GM12878 (cell line): ENCODE results near the gene USP10. TPM values are rescaled to one million over a fixed set of nuclear protein-coding genes. Genes with fewer than 3 reads are reported as not detected.

ENCODE experiments used
- ATAC-seq: fragments of 200-7000 bp; cut with Tn5 transposase; 3 replicates; pipeline ENCODE4 v1.9.1; 2020; ENCODE audit warnings: mild to moderate bottlenecking, moderate library complexity
- BruUV-seq: library from RNA; stranded (reverse); fragments of 400-500 nt; replicated peaks from 2 replicates; lab custom pipeline; 2021; lab: Mats Ljungman, UMichigan
- CTCF ChIA-PET: fragments of 300-600 bp; sonication (Branson Sonifier 250); formaldehyde crosslinking; extraction: SDS; loops from one replicate; lab custom pipeline; 2021; ENCODE audit warnings: inconsistent platforms; lab: Yijun Ruan, JAX
- POLR2A ChIA-PET: fragments of 350-600 bp; formaldehyde crosslinking; extraction: SDS; loops from one replicate; lab custom pipeline; 2021; ENCODE audit warnings: inconsistent platforms; lab: Charles Lee
- RAD21 ChIA-PET: fragments of 300-600 bp; sonication (Branson Sonifier 250); formaldehyde crosslinking; loops from one replicate; lab custom pipeline; 2023; ENCODE audit warnings: antibody characterized with exemption; ENCODE audit not compliant: unreplicated experiment; lab: Charles Lee
- SMC1A ChIA-PET: fragments of 300-600 bp; sonication (Branson Sonifier 250); formaldehyde crosslinking; loops from one replicate; lab custom pipeline; 2023; ENCODE audit not compliant: unreplicated experiment, uncharacterized antibody; lab: Charles Lee
- DNase-seq: peaks from one replicate; pipeline ENCODE4 v3.0.0-alpha.2; 2011; ENCODE audit warnings: low read depth, low spot score
- FAIRE-seq: peaks from 3 replicates; lab custom pipeline; 2011; peaks lifted over from hg19 to GRCh38; lab: Jason Lieb, UNC
- H2AFZ ChIP-seq: 2 replicates; pipeline ENCODE4 v1.6.0; 2011; ENCODE audit warnings: low read depth, low read length, control low read depth; ENCODE audit not compliant: control insufficient read depth
- H3K27ac ChIP-seq: 2 replicates; pipeline ENCODE4 v1.5.1; 2011; ENCODE audit warnings: control low read depth; ENCODE audit not compliant: control insufficient read depth, insufficient read depth
- H3K27me3 ChIP-seq, 2 experiments: replicated peaks in 1 of 2; 2 replicates each; pipeline versions ENCODE4 v1.6.0 to v1.6.1; 2011; ENCODE audit warnings: low read length in 1 of 2; ENCODE audit not compliant: control insufficient read depth in 2 of 2, insufficient read depth in 2 of 2
- H3K36me3 ChIP-seq, 2 experiments: 2 replicates each; pipeline ENCODE4 v1.5.1; 2011; ENCODE audit warnings: low read length in 1 of 2; ENCODE audit not compliant: control insufficient read depth in 2 of 2, insufficient read depth in 2 of 2
- H3K4me1 ChIP-seq: 2 replicates; pipeline ENCODE4 v1.6.1; 2011; ENCODE audit warnings: mild to moderate bottlenecking, low read length, moderate library complexity, mixed read lengths; ENCODE audit not compliant: control insufficient read depth, insufficient read depth
- H3K4me2 ChIP-seq: 2 replicates; pipeline ENCODE4 v1.6.0; 2011; ENCODE audit warnings: control low read depth; ENCODE audit not compliant: control insufficient read depth, insufficient read depth
- H3K4me3 ChIP-seq: fragments of 200-600 bp; sonication (generic); 2 replicates; pipeline ENCODE4 v1.5.1; 2016
- H3K79me2 ChIP-seq: 2 replicates; pipeline ENCODE4 v1.6.0; 2011; ENCODE audit warnings: low read length; ENCODE audit not compliant: control insufficient read depth, insufficient read depth
- H3K9ac ChIP-seq: 2 replicates; pipeline ENCODE4 v1.8.0; 2011; ENCODE audit warnings: low read length, control low read depth, mixed read lengths; ENCODE audit not compliant: control insufficient read depth, insufficient read depth
- H3K9me3 ChIP-seq: replicated peaks from 3 replicates; pipeline ENCODE4 v1.5.1; 2011; ENCODE audit warnings: mild to moderate bottlenecking, low read length; ENCODE audit not compliant: control insufficient read depth, insufficient read depth
- H4K20me1 ChIP-seq: 2 replicates; pipeline ENCODE4 v1.6.0; 2011; ENCODE audit not compliant: control insufficient read depth, insufficient read depth
- CREB1 ChIP-seq: IDR thresholded peaks from 2 replicates; pipeline ENCODE4 v1.6.1; 2012; ENCODE audit warnings: low read depth, mild to moderate bottlenecking, inconsistent platforms
- EED ChIP-seq: sonication (generic); IDR thresholded peaks from 2 replicates; pipeline ENCODE4 v1.6.1; 2016; ENCODE audit warnings: antibody characterized with exemption, low read depth
- HDAC6 ChIP-seq: fragments of 200-600 bp; sonication (generic); IDR thresholded peaks from one replicate; pipeline ENCODE4 v1.8.0; 2017; ENCODE audit warnings: antibody characterized with exemption; ENCODE audit not compliant: unreplicated experiment
- IRF4 ChIP-seq: IDR thresholded peaks from 2 replicates; pipeline ENCODE4 v1.6.1; 2011; ENCODE audit warnings: low read depth, low read length
- NFXL1 ChIP-seq: fragments of 450-650 bp; IDR thresholded peaks from 2 replicates; pipeline ENCODE4 v1.6.1; 2017; ENCODE audit warnings: antibody characterized with exemption, mild to moderate bottlenecking, borderline replicate concordance
- NFYB ChIP-seq: IDR thresholded peaks from 2 replicates; pipeline ENCODE4 v1.6.1; 2011; ENCODE audit warnings: low read depth, mild to moderate bottlenecking, low read length, improper control_type of control experiment, moderate library complexity; ENCODE audit not compliant: insufficient read depth
- RFX5 ChIP-seq: IDR thresholded peaks from 2 replicates; pipeline ENCODE4 v1.6.1; 2011; ENCODE audit warnings: low read depth, low read length, improper control_type of control experiment
- SKIL ChIP-seq: fragments of 450-650 bp; IDR thresholded peaks from 2 replicates; pipeline ENCODE4 v1.6.1; 2017; ENCODE audit warnings: mild to moderate bottlenecking, low read depth, inconsistent platforms; ENCODE audit not compliant: poor library complexity, severe bottlenecking
- SMARCA5 ChIP-seq: fragments of 450-650 bp; IDR thresholded peaks from 2 replicates; pipeline ENCODE4 v1.6.1; 2017; ENCODE audit warnings: mild to moderate bottlenecking
- SUZ12 ChIP-seq: fragments of 200-600 bp; sonication (generic); IDR thresholded peaks from one replicate; pipeline ENCODE4 v1.6.1; 2018; ENCODE audit warnings: antibody characterized with exemption, mild to moderate bottlenecking; ENCODE audit not compliant: unreplicated experiment
- TCF12 ChIP-seq: IDR thresholded peaks from 2 replicates; pipeline ENCODE4 v1.6.1; 2011; ENCODE audit warnings: low read depth, mild to moderate bottlenecking, low read length
- WGBS: methylation state at CpG from one replicate; pipeline ENCODE4 v1.1.6; 2016; ENCODE audit warnings: low lambda C conversion rate; ENCODE audit not compliant: insufficient replicate concordance, insufficient coverage; ENCODE audit errors: missing lambda C conversion rate; 5-methylcytosine and 5-hydroxymethylcytosine counted together
- in situ Hi-C: fragments of 300-500 bp; cut with MboI; formaldehyde crosslinking; loops from 9 replicates; pipeline ENCODE4 v1.14.3; 2018; ENCODE audit warnings: mixed read lengths
- intact Hi-C: fragments of 100-400 bp; cut with micrococcal nuclease; formaldehyde crosslinking; loops from one replicate; pipeline ENCODE4 v1.14.2; 2022; ENCODE audit not compliant: unreplicated experiment
- polyA plus RNA-seq, 11 experiments: library from polyadenylated mRNA; depleted of rRNA in 4 of 11; unstranded in 6 of 11; stranded (reverse) in 5 of 11; fragments of >200 nt; fragmentation: Nextera tagmentation in 4 of 11; fragmentation: Illumina TruSeq in 1 of 11; extraction: Ambion mirVana in 4 of 11; extraction: Trizol in 1 of 11; gene quantifications; 1 replicate in 1 of 11; 2 replicates in 10 of 11; pipeline versions ENCODE4 v1.2.1 to v1.2.3, GENCODE V29; 2011 to 2016; ENCODE audit warnings: inconsistent platforms in 2 of 11, missing spikeins in 2 of 11, low read depth in 1 of 11
- total RNA-seq, 4 experiments: library from RNA; depleted of rRNA in 3 of 4; stranded (reverse); fragments of >200 nt in 3 of 4; fragmentation: Illumina TruSeq in 1 of 4; extraction: Trizol in 1 of 4; gene quantifications; 2 replicates each; pipeline versions ENCODE4 v1.2.1 to v1.2.3, GENCODE V29; 2013 to 2021

The USP10 gene
- total and polyA plus RNA-seq, 10 of the 15 experiments (the other 5 are each of a cell fraction or from before 2014, with no cell fraction given): 46.1 to 160 (median 105) TPM

GRCh38 chr16:84725481-84726078 is 25.8 kb downstream of the USP10 start:
- no peaks in the 10 kb centered on the region for H4K20me1 ChIP-seq
- intact Hi-C loops: loop anchor here (1.0 to 2.0 kb wide), 4 partner anchors 25 to 215 kb away; no protein-coding TSS in a partner anchor
- ATAC-seq: 0 out of 3 replicates have a peak, but pooled peaks have one; percentile 2
- peaks cover 0 to 2% of the 10 kb centered on the region in 2 experiments; a peak in 1 of 4 replicates for H3K36me3 ChIP-seq
- no peaks in the 10 kb centered on the region for H3K9me3 ChIP-seq
- H3K27me3 ChIP-seq: no peaks in the 10 kb centered on the region
- H2AFZ ChIP-seq: no peak overlapping the region
- peak overlapping the region; percentile 89; the same call in 1 of the 2 replicates for H3K4me2 ChIP-seq
- H3K27ac ChIP-seq: peak overlapping the region; percentile 66; the same call in 1 of the 2 replicates
- BruUV-seq: no TSS peak
- peak overlapping the region; percentile 66; the same call in 1 of the 2 replicates for H3K4me3 ChIP-seq
- FAIRE-seq: peak; percentile 18
- no peak for DNase-seq
- in situ Hi-C loops: loop anchor here (5.0 kb wide), 2 partner anchors 103 to 213 kb away; no protein-coding TSS in a partner anchor
- ChIA-PET CTCF (interaction anchor here (0.6 to 10.5 kb wide), 36 partner anchors 11 to 755 kb away, joined by 3 to 196 read pairs (median 10); partner anchors contain the start of gene KLHL36), SMC1A (interaction anchor here (0.6 to 5.8 kb wide), 26 partner anchors 9 to 446 kb away, joined by 3 to 88 read pairs (median 8); no protein-coding TSS in a partner anchor), POLR2A (interaction anchor here (0.6 to 2.2 kb wide), 8 partner anchors 13 to 174 kb away, joined by 4 to 9 read pairs (median 5); no protein-coding TSS in a partner anchor), RAD21 (interaction anchor here (0.7 to 7.1 kb wide), 18 partner anchors 10 to 245 kb away, joined by 4 to 67 read pairs (median 6); partner anchors contain the start of gene KLHL36)
- 68% methylated on average over 9 of the region's 9 CpGs for WGBS
- peaks cover 44% of the 10 kb centered on the region for H3K4me1 ChIP-seq
- no peak overlapping the region; the same call in 1 of the 2 replicates for H3K9ac ChIP-seq
- TF ChIP-seq HDAC6 (no peak), RFX5 (no peak)
- H3K79me2 ChIP-seq: peaks cover 97% of the 10 kb centered on the region

GRCh38 chr16:84726079-84726668 is 26.4 kb downstream of the USP10 start:
- intact Hi-C loops (loop anchor here (1.0 to 2.0 kb wide), 4 partner anchors 25 to 215 kb away; no protein-coding TSS in a partner anchor), in situ Hi-C loops (loop anchor here (5.0 kb wide), 2 partner anchors 104 to 214 kb away; no protein-coding TSS in a partner anchor)
- Histone ChIP-seq H3K27me3 (no peaks in the 10 kb centered on the region), H3K4me3 (peak overlapping the region; percentile 66), H3K4me2 (peak overlapping the region; percentile 89), H2AFZ (no peak overlapping the region), H3K9ac (peak overlapping the region; percentile 52), H3K9me3 (no peaks in the 10 kb centered on the region), H3K4me1 (peaks cover 44% of the 10 kb centered on the region), H3K27ac (peak overlapping the region; percentile 66), H4K20me1 (no peaks in the 10 kb centered on the region), H3K79me2 (peaks cover 97% of the 10 kb centered on the region), H3K36me3 (peaks cover 0 to 2% of the 10 kb centered on the region in 2 experiments; a peak in 1 of 4 replicates)
- no TSS peak for BruUV-seq
- DNase-seq (no peak), FAIRE-seq (peak; percentile 27), ATAC-seq (peak; percentile 66)
- ChIA-PET POLR2A (interaction anchor here (0.6 to 2.2 kb wide), 11 partner anchors 12 to 174 kb away, joined by 3 to 9 read pairs (median 5); no protein-coding TSS in a partner anchor), CTCF (interaction anchor here (0.6 to 10.5 kb wide), 39 partner anchors 9 to 756 kb away, joined by 3 to 196 read pairs (median 9); partner anchors contain the start of gene KLHL36), SMC1A (interaction anchor here (0.6 to 5.8 kb wide), 33 partner anchors 8 to 446 kb away, joined by 3 to 88 read pairs (median 6); no protein-coding TSS in a partner anchor), RAD21 (interaction anchor here (0.8 to 7.1 kb wide), 21 partner anchors 10 to 245 kb away, joined by 3 to 67 read pairs (median 6); partner anchors contain the start of gene KLHL36)
- 0% methylated on average over 12 of the region's 12 CpGs for WGBS
- no peak for TF ChIP-seq NFXL1
- TF ChIP-seq SUZ12: no peak
- peak; percentile 16 for TF ChIP-seq SKIL
- TF ChIP-seq IRF4: 0 out of 2 replicates have a peak, but pooled peaks have one; percentile 25
- TF ChIP-seq SMARCA5: peak; percentile 74
- no peak for TF ChIP-seq NFYB
- no peak for TF ChIP-seq EED
- TF ChIP-seq TCF12: no peak
- no peak for TF ChIP-seq CREB1
